KOPT-K1 (cell line): Measurements from ENCODE around the gene INHA.

Experiments
- H3K27ac ChIP-seq: fragments of 200-600 bp; sonication (generic); 2 replicates; pipeline ENCODE4 v1.5.1; 2016; ENCODE audit warnings: antibody characterized with exemption, mild to moderate bottlenecking, low read depth, low read length; ENCODE audit not compliant: poor library complexity, severe bottlenecking
- H3K36me3 ChIP-seq: fragments of 200-600 bp; sonication (generic); 2 replicates; pipeline ENCODE4 v1.5.1; 2017; ENCODE audit warnings: antibody characterized with exemption, mild to moderate bottlenecking, low read length, moderate library complexity; ENCODE audit not compliant: insufficient read depth
- H3K9me3 ChIP-seq: fragments of 200-600 bp; sonication (generic); 2 replicates; pipeline ENCODE4 v1.5.1; 2017; ENCODE audit warnings: antibody characterized with exemption, low read length, mild to moderate bottlenecking; ENCODE audit not compliant: insufficient read depth, poor library complexity, severe bottlenecking

INHA gene

GRCh38 chr2:219572237-219573001 lies at the start of gene INHA:
Gene INHA (plus strand): TSS chr2:219572310. CDS start chr2:219572375, 65 bp downstream.
- no peaks in the 10 kb centered on the region for H3K9me3 ChIP-seq
- H3K36me3 ChIP-seq: no peaks in the 10 kb centered on the region
- H3K27ac ChIP-seq: no peak within 1 kb of the TSS

GRCh38 chr2:219523031-219523671 lies 49.0 kb upstream of the INHA start:
- H3K27ac ChIP-seq: no peak overlapping the region

GRCh38 chr2:219524817-219525216 lies 47.3 kb upstream of the INHA start:
- H3K36me3 ChIP-seq: no peaks in the 10 kb centered on the region
- H3K27ac ChIP-seq: no peak overlapping the region
- no peaks in the 10 kb centered on the region for H3K9me3 ChIP-seq

More at GRCh38 chr2:219523031-219523671, 49.0 kb upstream of the INHA start:
- Histone ChIP-seq H3K9me3 (no peaks in the 10 kb centered on the region), H3K36me3 (no peaks in the 10 kb centered on the region)

GRCh38 chr2:219525533-219526232 lies 46.4 kb upstream of the INHA start:
- H3K9me3 ChIP-seq: no peaks in the 10 kb centered on the region
- no peak overlapping the region for H3K27ac ChIP-seq
- no peaks in the 10 kb centered on the region for H3K36me3 ChIP-seq

- Histone ChIP-seq H3K27ac (no peak overlapping the region), H3K36me3 (no peaks in the 10 kb centered on the region), H3K9me3 (no peaks in the 10 kb centered on the region)
These were observed 45.6 kb upstream of the INHA start for GRCh38 chr2:219526320-219527075.

GRCh38 chr2:219527076-219527394 lies 45.1 kb upstream of the INHA start:
- Histone ChIP-seq H3K27ac (no peak overlapping the region), H3K36me3 (no peaks in the 10 kb centered on the region), H3K9me3 (no peaks in the 10 kb centered on the region)

- Histone ChIP-seq H3K36me3 (no peaks in the 10 kb centered on the region), H3K27ac (no peak overlapping the region), H3K9me3 (no peaks in the 10 kb centered on the region)
These were observed 44.6 kb upstream of the INHA start for GRCh38 chr2:219527472-219527871.

- no peak overlapping the region for H3K27ac ChIP-seq
- H3K36me3 ChIP-seq: no peaks in the 10 kb centered on the region
These were observed 41.8 kb upstream of the INHA start for GRCh38 chr2:219530048-219530963.

GRCh38 chr2:219531639-219532377 lies 40.3 kb upstream of the INHA start:
- Histone ChIP-seq H3K36me3 (no peaks in the 10 kb centered on the region), H3K9me3 (no peaks in the 10 kb centered on the region), H3K27ac (no peak overlapping the region)

More at GRCh38 chr2:219530048-219530963, 41.8 kb upstream of the INHA start:
- H3K9me3 ChIP-seq: no peaks in the 10 kb centered on the region

GRCh38 chr2:219532378-219532649 lies 39.8 kb upstream of the INHA start:
- H3K36me3 ChIP-seq: no peaks in the 10 kb centered on the region
- H3K27ac ChIP-seq: no peak overlapping the region
- H3K9me3 ChIP-seq: no peaks in the 10 kb centered on the region

- Histone ChIP-seq H3K36me3 (no peaks in the 10 kb centered on the region), H3K9me3 (no peaks in the 10 kb centered on the region), H3K27ac (no peak overlapping the region)
These were observed 38.0 kb upstream of the INHA start for GRCh38 chr2:219533930-219534661.

- H3K27ac ChIP-seq: no peak overlapping the region
- no peaks in the 10 kb centered on the region for H3K36me3 ChIP-seq
- H3K9me3 ChIP-seq: no peaks in the 10 kb centered on the region
These were observed 35.7 kb upstream of the INHA start for GRCh38 chr2:219536425-219536824.

GRCh38 chr2:219536967-219537366 lies 35.1 kb upstream of the INHA start:
- no peaks in the 10 kb centered on the region for H3K36me3 ChIP-seq
- no peak overlapping the region for H3K27ac ChIP-seq

More at GRCh38 chr2:219536967-219537366, 35.1 kb upstream of the INHA start:
- no peaks in the 10 kb centered on the region for H3K9me3 ChIP-seq
